OCI-LY3 (cell line): Measurements from ENCODE around the gene PRDM16.

ENCODE experiments used
- H2AFZ ChIP-seq: fragments of 200-600, 300-600 bp; shearing (Covaris generic); 2 replicates; pipeline ENCODE4 v1.6.0; 2014; ENCODE audit warnings: antibody characterized with exemption, low read depth, low read length
- H3K27ac ChIP-seq: fragments of 200-600, 300-600 bp; sonication (generic); 2 replicates; pipeline ENCODE4 v1.5.1; 2014; ENCODE audit warnings: mild to moderate bottlenecking, low read length, moderate library complexity, mixed read lengths
- H3K27me3 ChIP-seq: fragments of 200-600, 300-600 bp; sonication (generic); 2 replicates; pipeline ENCODE4 v1.6.1; 2014; ENCODE audit warnings: low read depth, low read length, mixed read lengths
- H3K36me3 ChIP-seq: fragments of 200-600, 300-600 bp; sonication (generic); replicated peaks from 2 replicates; pipeline ENCODE3; 2014; ENCODE audit warnings: low read depth, low read length, mixed read lengths
- H3K4me1 ChIP-seq: fragments of 300-600, 200-600 bp; sonication (generic); 2 replicates; pipeline ENCODE4 v1.6.1; 2014; ENCODE audit warnings: low read length, mixed read lengths
- H3K4me2 ChIP-seq: fragments of 200-600, 300-600 bp; sonication (generic); 2 replicates; pipeline ENCODE4 v1.6.1; 2014; ENCODE audit warnings: low read length, mixed read lengths
- H3K4me3 ChIP-seq: fragments of 300-600, 200-600 bp; sonication (generic); 2 replicates; pipeline ENCODE4 v1.5.1; 2014; ENCODE audit warnings: antibody characterized with exemption, mild to moderate bottlenecking, low read length, moderate library complexity
- H3K79me2 ChIP-seq: fragments of 300-600, 200-600 bp; shearing (Covaris generic); 2 replicates; pipeline ENCODE4 v1.6.1; 2014; ENCODE audit warnings: mild to moderate bottlenecking, low read length, mixed read lengths
- H3K9ac ChIP-seq: fragments of 300-600, 200-600 bp; shearing (Covaris generic); 2 replicates; pipeline ENCODE4 v1.6.0; 2014; ENCODE audit warnings: mild to moderate bottlenecking, low read length, moderate library complexity
- H3K9me3 ChIP-seq: fragments of 200-600, 300-600 bp; shearing (Covaris generic); 2 replicates; pipeline ENCODE4 v1.6.1; 2014; ENCODE audit warnings: low read length, mixed read lengths; ENCODE audit not compliant: insufficient read depth
- H4K20me1 ChIP-seq: fragments of 200-600, 300-600 bp; sonication (generic); 2 replicates; pipeline ENCODE4 v1.6.1; 2016; ENCODE audit warnings: low read length, mixed read lengths; ENCODE audit not compliant: insufficient read depth
- CTCF ChIP-seq: fragments of 200-600, 300-600 bp; sonication (generic); IDR thresholded peaks from 2 replicates; pipeline ENCODE4 v1.5.1; 2014; ENCODE audit warnings: antibody characterized with exemption, low read length, low read depth
- EZH2phosphoT487 ChIP-seq: fragments of 200-600 bp; shearing (Covaris generic); IDR thresholded peaks from 2 replicates; pipeline ENCODE4 v1.6.1; 2018; ENCODE audit warnings: antibody characterized with exemption, mixed run types, low read depth

The PRDM16 gene

GRCh38 chr1:3403011-3403345, 334.0 kb downstream of the PRDM16 start:
- Histone ChIP-seq H3K36me3 (no peaks in the 10 kb centered on the region), H3K9ac (no peak overlapping the region), H2AFZ (no peak overlapping the region), H3K4me2 (no peak overlapping the region), H3K4me1 (no peaks in the 10 kb centered on the region), H3K27me3 (no peaks in the 10 kb centered on the region), H3K79me2 (no peaks in the 10 kb centered on the region), H4K20me1 (no peaks in the 10 kb centered on the region), H3K27ac (no peak overlapping the region), H3K9me3 (no peaks in the 10 kb centered on the region), H3K4me3 (no peak overlapping the region)
- no peak for TF ChIP-seq CTCF
- no peak for TF ChIP-seq EZH2phosphoT487

GRCh38 chr1:3403388-3404231, 334.6 kb downstream of the PRDM16 start:
- H3K27ac ChIP-seq, result no peak overlapping the region
- H3K4me1 ChIP-seq, result no peaks in the 10 kb centered on the region
- no peak overlapping the region for H3K4me2 ChIP-seq
- TF ChIP-seq CTCF, result no peak; the same call in 1 of the 2 replicates
- TF ChIP-seq EZH2phosphoT487, result no peak
- H3K4me3 ChIP-seq, result no peak overlapping the region
- H3K9ac ChIP-seq, result no peak overlapping the region
- H3K79me2 ChIP-seq, result no peaks in the 10 kb centered on the region
- H3K36me3 ChIP-seq, result no peaks in the 10 kb centered on the region
- no peaks in the 10 kb centered on the region for H3K9me3 ChIP-seq
- H4K20me1 ChIP-seq, result no peaks in the 10 kb centered on the region
- no peaks in the 10 kb centered on the region for H3K27me3 ChIP-seq
- no peak overlapping the region for H2AFZ ChIP-seq

GRCh38 chr1:3404301-3404700, 335.3 kb downstream of the PRDM16 start:
- TF ChIP-seq CTCF, result no peak
- no peak for TF ChIP-seq EZH2phosphoT487
- Histone ChIP-seq H3K4me1 (no peaks in the 10 kb centered on the region), H3K4me3 (no peak overlapping the region), H4K20me1 (no peaks in the 10 kb centered on the region), H3K27me3 (no peaks in the 10 kb centered on the region), H3K9ac (no peak overlapping the region), H3K27ac (no peak overlapping the region), H3K79me2 (no peaks in the 10 kb centered on the region), H3K9me3 (no peaks in the 10 kb centered on the region), H3K36me3 (no peaks in the 10 kb centered on the region), H2AFZ (no peak overlapping the region), H3K4me2 (no peak overlapping the region)

- no peak overlapping the region for H3K4me3 ChIP-seq
- H3K4me2 ChIP-seq, result no peak overlapping the region
- H2AFZ ChIP-seq, result no peak overlapping the region
- no peaks in the 10 kb centered on the region for H3K36me3 ChIP-seq
- TF ChIP-seq CTCF (no peak), EZH2phosphoT487 (no peak)
- H3K27me3 ChIP-seq, result no peaks in the 10 kb centered on the region
- H3K4me1 ChIP-seq, result no peaks in the 10 kb centered on the region
- no peaks in the 10 kb centered on the region for H3K79me2 ChIP-seq
- H3K9me3 ChIP-seq, result no peaks in the 10 kb centered on the region
- H3K27ac ChIP-seq, result no peak overlapping the region
- H4K20me1 ChIP-seq, result no peaks in the 10 kb centered on the region
- H3K9ac ChIP-seq, result no peak overlapping the region
These were observed 335.8 kb downstream of the PRDM16 start for GRCh38 chr1:3404801-3405200.
